Endothelial cell of umbilical vein (primary cell): ENCODE results near the gene USH1G. TPM values are rescaled to one million over a fixed set of nuclear protein-coding genes. Genes with fewer than 3 reads are reported as not detected.

Experiments used
- BruUV-seq: library from RNA; stranded (reverse); fragments of 400-500 nt; replicated peaks from 2 replicates; lab custom pipeline; 2021; lab: Mats Ljungman, UMichigan
- CTCF ChIA-PET: fragments of 300-600, 350-600 bp; sonication (Branson Sonifier 250); formaldehyde crosslinking; loops from one replicate; lab custom pipeline; 2021; ENCODE audit warnings: antibody characterized with exemption, inconsistent platforms; lab: Charles Lee
- POLR2A ChIA-PET: fragments of 300-600, 350-600 bp; sonication (Branson Sonifier 250); formaldehyde crosslinking; loops from one replicate; lab custom pipeline; 2021; ENCODE audit warnings: antibody characterized with exemption, inconsistent platforms; lab: Charles Lee
- DNase-seq: peaks from one replicate; pipeline ENCODE4 v3.0.0-alpha.2; 2011; ENCODE audit warnings: low read depth, low spot score
- FAIRE-seq: peaks from 2 replicates; lab custom pipeline; 2011; peaks lifted over from hg19 to GRCh38; lab: Jason Lieb, UNC
- H2AFZ ChIP-seq: 2 replicates; pipeline ENCODE4 v1.6.0; 2012; ENCODE audit warnings: low read depth, low read length, control low read depth, inconsistent platforms
- H3K27ac ChIP-seq: 2 replicates; pipeline ENCODE4 v1.5.1; 2011; ENCODE audit warnings: low read depth, mild to moderate bottlenecking, control low read depth, low read length, moderate library complexity; ENCODE audit not compliant: insufficient read depth
- H3K27me3 ChIP-seq, 2 experiments: 2 replicates each; pipeline versions ENCODE4 v1.6.0 to v1.6.1; 2011; ENCODE audit warnings: low read length in 2 of 2, mixed read lengths in 1 of 2; ENCODE audit not compliant: control insufficient read depth in 2 of 2, insufficient read depth in 2 of 2
- H3K36me3 ChIP-seq, 2 experiments: 2 replicates in 1 of 2; 3 replicates in 1 of 2; pipeline ENCODE4 v1.5.1; 2011; ENCODE audit warnings: low read length in 2 of 2, mild to moderate bottlenecking in 1 of 2, moderate library complexity in 1 of 2; ENCODE audit not compliant: control insufficient read depth in 2 of 2, insufficient read depth in 2 of 2; ENCODE audit errors: extremely low read depth in 1 of 2
- H3K4me1 ChIP-seq: 3 replicates; pipeline ENCODE4 v1.5.1; 2011; ENCODE audit warnings: mild to moderate bottlenecking, low read length; ENCODE audit not compliant: control insufficient read depth, insufficient read depth; ENCODE audit errors: extremely low read depth
- H3K4me2 ChIP-seq: 2 replicates; pipeline ENCODE4 v1.6.1; 2011; ENCODE audit warnings: low read length, control low read depth, mixed read lengths; ENCODE audit not compliant: insufficient read depth
- H3K4me3 ChIP-seq, 3 experiments: fragments of 200-600 bp in 1 of 3; sonication (generic), shearing (Covaris generic) in 1 of 3; replicated peaks in 1 of 3; 2 replicates each; pipeline ENCODE4 v1.5.1; 2011 to 2016; ENCODE audit warnings: control low read depth in 3 of 3, low read length in 3 of 3, mild to moderate bottlenecking in 2 of 3, inconsistent platforms in 1 of 3, low read depth in 1 of 3, moderate library complexity in 1 of 3; ENCODE audit not compliant: insufficient read depth in 1 of 3
- H3K79me2 ChIP-seq: 2 replicates; pipeline ENCODE4 v1.6.0; 2012; ENCODE audit warnings: low read length, inconsistent platforms; ENCODE audit not compliant: control insufficient read depth, insufficient read depth
- H3K9ac ChIP-seq: replicated peaks from 2 replicates; pipeline ENCODE3; 2011; ENCODE audit warnings: low read length, control low read depth; ENCODE audit not compliant: insufficient read depth; ENCODE audit errors: extremely low read depth
- H3K9me1 ChIP-seq: replicated peaks from 3 replicates; pipeline ENCODE4 v1.6.0; 2011; ENCODE audit warnings: mild to moderate bottlenecking, low read length; ENCODE audit not compliant: control insufficient read depth, insufficient read depth; ENCODE audit errors: extremely low read depth
- H3K9me3 ChIP-seq: replicated peaks from 2 replicates; pipeline ENCODE4 v1.5.1; 2012; ENCODE audit warnings: low read length, inconsistent platforms; ENCODE audit not compliant: control insufficient read depth, insufficient read depth
- H4K20me1 ChIP-seq: replicated peaks from 2 replicates; pipeline ENCODE3; 2011; ENCODE audit warnings: mild to moderate bottlenecking, low read length; ENCODE audit not compliant: control insufficient read depth, insufficient read depth; ENCODE audit errors: extremely low read depth
- CTCF ChIP-seq, 2 donors: IDR thresholded peaks; 1 replicate in 1 of 2; 2 replicates in 1 of 2; pipeline ENCODE4 v1.5.1; 2011; ENCODE audit warnings: low read length in 2 of 2, mild to moderate bottlenecking in 2 of 2, moderate library complexity in 2 of 2, control low read depth in 1 of 2, inconsistent platforms in 1 of 2, low read depth in 1 of 2; ENCODE audit not compliant: insufficient read depth in 1 of 2; ENCODE audit errors: extremely low read depth in 1 of 2
- EZH2 ChIP-seq: IDR thresholded peaks from 2 replicates; pipeline ENCODE4 v1.6.1; 2012; ENCODE audit warnings: borderline replicate concordance, low read depth, mild to moderate bottlenecking, moderate library complexity, low read length, inconsistent platforms; ENCODE audit not compliant: severe bottlenecking
- FOS ChIP-seq: IDR thresholded peaks from 2 replicates; pipeline ENCODE4 v1.6.1; 2011; ENCODE audit warnings: mild to moderate bottlenecking, low read length, moderate library complexity, borderline replicate concordance; ENCODE audit not compliant: insufficient read depth
- GATA2 ChIP-seq: IDR thresholded peaks from 2 replicates; pipeline ENCODE4 v1.7.0; 2011; ENCODE audit warnings: low read depth, mild to moderate bottlenecking, moderate library complexity, mixed read lengths, low read length; ENCODE audit not compliant: insufficient read length, insufficient read depth
- JUN ChIP-seq: IDR thresholded peaks from 2 replicates; pipeline ENCODE4 v1.6.1; 2011; ENCODE audit warnings: borderline replicate concordance, low read depth; ENCODE audit not compliant: insufficient read length, insufficient read depth
- MAX ChIP-seq: IDR thresholded peaks from 2 replicates; pipeline ENCODE4 v1.6.1; 2011; ENCODE audit not compliant: insufficient read depth, insufficient read length
- MYC ChIP-seq: IDR thresholded peaks from one replicate; pipeline ENCODE4 v1.6.1; 2011; ENCODE audit warnings: mild to moderate bottlenecking, low read depth, low read length
- POLR2A ChIP-seq: IDR thresholded peaks from 2 replicates; pipeline ENCODE4 v1.6.1; 2012; ENCODE audit warnings: low read depth, mild to moderate bottlenecking, control low read depth, low read length
- POLR2AphosphoS5 ChIP-seq: IDR thresholded peaks from 2 replicates; pipeline ENCODE4 v1.6.1; 2012; ENCODE audit warnings: low read depth, mild to moderate bottlenecking, control low read depth, low read length, moderate library complexity; ENCODE audit not compliant: insufficient read depth
- dilution Hi-C: fragments of 300-500 bp; cut with MboI; formaldehyde crosslinking; loops from one replicate; pipeline ENCODE4 v1.15.0; 2019; ENCODE audit warnings: low sequenced_read_pairs; ENCODE audit not compliant: extremely low pct_ligation_motif_present
- intact Hi-C: fragments of 100-400 bp; cut with micrococcal nuclease; formaldehyde crosslinking; loops from one replicate; pipeline ENCODE4 v1.10.0; 2022
- polyA plus RNA-seq, 4 experiments: library from polyadenylated mRNA; depleted of rRNA in 3 of 4; stranded (reverse) in 3 of 4; unstranded in 1 of 4; fragments of >200 nt; gene quantifications; 2 replicates each; pipeline versions ENCODE4 v1.2.1 to v1.2.3, GENCODE V29; 2011 to 2012; ENCODE audit warnings: missing spikeins in 1 of 4
- total RNA-seq: library from RNA; stranded (reverse); gene quantifications from 2 replicates; pipeline ENCODE4 v1.2.3, GENCODE V29; 2021

USH1G gene
- total and polyA plus RNA-seq, 2 donors (not counting 3 experiments of a cell fraction or from before 2014, with no cell fraction given) = not detected

GRCh38 chr17:74900208-74900607 is 22.8 kb downstream of the USH1G start:
- intact Hi-C loops = no loop called here
- CTCF ChIA-PET = no interaction called here
- Histone ChIP-seq H3K4me1 (no peaks in the 10 kb centered on the region), H3K4me3 (no peak overlapping the region), H3K27ac (no peak overlapping the region), H3K9me3 (no peaks in the 10 kb centered on the region), H3K36me3 (no peaks in the 10 kb centered on the region), H3K9me1 (no peaks in the 10 kb centered on the region), H3K9ac (no peak overlapping the region), H2AFZ (no peak overlapping the region), H3K27me3 (peaks cover 0 to 8% of the 10 kb centered on the region in 2 experiments), H3K79me2 (no peaks in the 10 kb centered on the region), H4K20me1 (no peaks in the 10 kb centered on the region), H3K4me2 (no peak overlapping the region)
- FAIRE-seq (no peak), DNase-seq (no peak)
- POLR2A ChIA-PET = no interaction called here
- no TSS peak for BruUV-seq
- dilution Hi-C loops = no loop called here
- TF ChIP-seq MYC = no peak
- no peak for TF ChIP-seq CTCF (IDR thresholded peaks at IDR 0.05; ENCODE audit: extremely low read depth in 1 of 2, insufficient read depth in 1 of 2, low read depth in 1 of 2, low read length in 2 of 2)
- no peak for TF ChIP-seq JUN
- no peak for TF ChIP-seq POLR2AphosphoS5
- TF ChIP-seq EZH2 = no peak
- no peak for TF ChIP-seq FOS
- TF ChIP-seq POLR2A = no peak
- no peak for TF ChIP-seq GATA2
- TF ChIP-seq MAX = no peak
